GM19351 (cell line): Measurements from ENCODE around the gene COL23A1.
"Not testable (repeated sequence)": the region's sequence is repeated elsewhere in the genome, so short reads cannot be mapped to it uniquely, and the experiment has no call there.

Source experiments
- ATAC-seq: cut with Tn5 transposase; IDR thresholded peaks from one replicate; pipeline ENCODE4 v1.9.1; 2021; ENCODE audit warnings: mild to moderate bottlenecking, moderate library complexity; ENCODE audit not compliant: unreplicated experiment

The COL23A1 gene

GRCh38 chr5:178236126-178236525, 354.1 kb downstream of the COL23A1 start:
- ATAC-seq = no peak

- no peak for ATAC-seq
Measured at GRCh38 chr5:178235588-178235974, 354.6 kb downstream of the COL23A1 start.

GRCh38 chr5:178234750-178235587, 355.2 kb downstream of the COL23A1 start:
- peak; percentile 22 for ATAC-seq

GRCh38 chr5:178234121-178234749, 356.0 kb downstream of the COL23A1 start:
- no peak for ATAC-seq

- ATAC-seq = no peak
Measured at GRCh38 chr5:178232920-178233429, 357.2 kb downstream of the COL23A1 start.

- ATAC-seq = peak; percentile 69
Measured at GRCh38 chr5:178232124-178232919, 357.9 kb downstream of the COL23A1 start, which contains the start of gene PHYKPL. PHYKPL (minus strand) TSS chr5:178232802; CDS start chr5:178232550, 252 bp downstream.

- peak; percentile 1 for ATAC-seq
Measured at GRCh38 chr5:178231539-178232123, 358.6 kb downstream of the COL23A1 start.

- no peak for ATAC-seq
Measured at GRCh38 chr5:178230879-178231538, 359.2 kb downstream of the COL23A1 start.

- ATAC-seq = no peak
Measured at GRCh38 chr5:178229861-178230260, 360.3 kb downstream of the COL23A1 start.

- not testable (repeated sequence) for ATAC-seq
Measured at GRCh38 chr5:178229111-178229510, 361.1 kb downstream of the COL23A1 start.

GRCh38 chr5:178228609-178229008, 361.6 kb downstream of the COL23A1 start:
- no peak for ATAC-seq

- no peak for ATAC-seq
Measured at GRCh38 chr5:178227929-178228328, 362.3 kb downstream of the COL23A1 start.

- ATAC-seq = no peak
Measured at GRCh38 chr5:178227138-178227659, 363.0 kb downstream of the COL23A1 start.

- ATAC-seq = no peak
Measured at GRCh38 chr5:178225174-178225573, 365.0 kb downstream of the COL23A1 start.

- ATAC-seq = no peak
Measured at GRCh38 chr5:178224403-178224802, 365.8 kb downstream of the COL23A1 start.

- no peak for ATAC-seq
Measured at GRCh38 chr5:178223828-178224335, 366.3 kb downstream of the COL23A1 start.

- no peak for ATAC-seq
Measured at GRCh38 chr5:178223196-178223773, 366.9 kb downstream of the COL23A1 start.

GRCh38 chr5:178222292-178222691, 367.9 kb downstream of the COL23A1 start:
- ATAC-seq = no peak

GRCh38 chr5:178221853-178222252, 368.3 kb downstream of the COL23A1 start:
- no peak for ATAC-seq
